Spleen (tissue), 11 donors: Measurements from ENCODE around the gene UNC119B. TPM values are rescaled to one million over a fixed set of nuclear protein-coding genes. Genes with fewer than 3 reads are reported as not detected.
A peak's percentile ranks its signal among the peaks of the same experiment; 100 is the strongest.

Experiments used
- DNase-seq: peaks from one replicate; pipeline ENCODE4 v3.0.0-alpha.2; 2020
- H3K27ac ChIP-seq, 8 donors: fragments of 200-600 bp; sonication (generic) in 7 of 8; 1 replicate in 4 of 8; 2 replicates in 4 of 8; pipeline versions ENCODE4 v1.5.0 to v1.8.0; 2016 to 2021; ENCODE audit warnings: inconsistent platforms in 4 of 8, mild to moderate bottlenecking in 4 of 8, moderate library complexity in 1 of 8
- H3K27me3 ChIP-seq, 7 donors: fragments of 200-600 bp; sonication (generic) in 6 of 7; replicated peaks in 1 of 7; 1 replicate in 4 of 7; 2 replicates in 3 of 7; pipeline versions ENCODE4 v1.5.0 to v1.8.0; 2016 to 2021; ENCODE audit warnings: inconsistent platforms in 3 of 7, mild to moderate bottlenecking in 1 of 7
- H3K36me3 ChIP-seq, 6 donors: fragments of 200-600 bp; sonication (generic) in 5 of 6; 1 replicate in 4 of 6; 2 replicates in 2 of 6; pipeline versions ENCODE4 v1.5.0 to v1.8.0; 2016 to 2021; ENCODE audit warnings: inconsistent platforms in 2 of 6
- H3K4me1 ChIP-seq, 6 donors: fragments of 200-600 bp; sonication (generic) in 5 of 6; 1 replicate in 3 of 6; 2 replicates in 3 of 6; pipeline versions ENCODE4 v1.5.0 to v1.8.0; 2016 to 2021; ENCODE audit warnings: inconsistent platforms in 3 of 6
- H3K4me3 ChIP-seq, 8 donors: fragments of 200-600 bp; sonication (generic) in 7 of 8; 1 replicate in 4 of 8; 2 replicates in 4 of 8; pipeline versions ENCODE4 v1.5.0 to v1.8.0; 2016 to 2021; ENCODE audit warnings: inconsistent platforms in 4 of 8, mild to moderate bottlenecking in 4 of 8, moderate library complexity in 2 of 8
- H3K9me3 ChIP-seq, 8 donors: fragments of 200-600 bp; sonication (generic) in 7 of 8; 1 replicate in 4 of 8; 2 replicates in 4 of 8; pipeline versions ENCODE4 v1.5.0 to v1.8.0; 2016 to 2021; ENCODE audit warnings: inconsistent platforms in 4 of 8
- POLR2A ChIP-seq, 3 donors: fragments of 450-650 bp; IDR thresholded peaks; one replicate each; pipeline ENCODE4 v1.5.1; 2017; ENCODE audit warnings: antibody characterized with exemption in 3 of 3, mild to moderate bottlenecking in 1 of 3
- POLR2AphosphoS5 ChIP-seq, 3 donors: sonication (generic); formaldehyde crosslinking; IDR thresholded peaks; one replicate each; pipeline ENCODE4 v1.5.1; 2017; ENCODE audit warnings: antibody characterized with exemption in 3 of 3
- WGBS, 5 donors: extraction: QIAGEN DNeasy Blood & Tissue Kit in 3 of 5; methylation state at CpG; one replicate each; pipeline versions ENCODE4 v1.1.5 to v1.1.7; 2013 to 2018; 5-methylcytosine and 5-hydroxymethylcytosine counted together
- intact Hi-C: fragments of 100-400 bp; cut with DNase I; formaldehyde crosslinking; loops from one replicate; pipeline ENCODE4 v1.15.0; 2023; ENCODE audit warnings: low total_unique reads
- polyA plus RNA-seq, 3 donors: library from polyadenylated mRNA; stranded (reverse); fragments of 200-250 nt; gene quantifications; one replicate each; pipeline ENCODE4 v1.2.1, GENCODE V29; 2013
- total RNA-seq, 7 donors: library from RNA; depleted of rRNA in 3 of 7; stranded (reverse); fragments of >200 nt in 3 of 7; fragmentation: NEBNext Ultra II Directional in 4 of 7; extraction: Animal tissue kit (Norgen Biotek cat#: 25700) in 4 of 7; gene quantifications; one replicate each; pipeline versions ENCODE4 v1.1.0 to v1.2.1, GENCODE V29; 2016 to 2021
- TF ChIP-seq, protein P1 (sequence below), 11 experiments: fragments of 200-600 bp in 7 of 11; fragments of 450-650 bp in 4 of 11; sonication (generic) in 4 of 11; IDR thresholded peaks in 8 of 11; conservative IDR thresholded peaks in 3 of 11; 1 replicate in 7 of 11; 2 replicates in 4 of 11; pipeline versions ENCODE4 v1.4.0 to v1.8.0; 2016 to 2021; ENCODE audit warnings: antibody characterized with exemption in 11 of 11, inconsistent platforms in 4 of 11, mild to moderate bottlenecking in 1 of 11
- donor health status: healthy with polysubstance abuse.
- donor health status: DM: no; HTN: no; CAD: no; lungs with moderate emphysema.
- donor health status: DM: no; HTN: no; CAD: no.
- donor health status: Bipolar disorder and iron deficiency.
- donor health status: healthy.
- donor health status: DM: no; HTN: no; CAD: no.
- donor health status: DM: yes; HTN: yes; CAD: no.

Gene UNC119B
- total and polyA plus RNA-seq, 10 donors: 5.5 to 32.2 (median 20.0) TPM

DNA sequence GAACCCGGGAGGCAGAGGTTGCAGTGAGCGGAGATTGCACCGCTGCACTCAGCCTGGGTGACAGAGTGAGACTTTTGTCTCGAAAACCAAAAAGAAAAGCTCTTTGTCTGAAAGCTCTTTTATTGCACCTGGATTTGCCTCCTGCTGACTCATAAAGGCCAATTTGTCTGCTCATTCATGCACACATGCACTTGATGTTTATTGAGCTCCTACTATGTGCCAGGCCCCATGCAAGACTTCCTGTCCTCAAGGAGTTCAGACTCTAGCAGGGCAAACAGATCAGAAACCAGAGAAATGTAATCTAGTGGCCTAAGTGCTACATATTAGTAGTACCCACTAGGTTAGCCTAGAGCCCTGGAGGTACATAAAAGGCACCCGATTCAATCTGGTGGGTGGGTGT is 39.6 kb upstream of the UNC119B start:
- no peaks in the 10 kb centered on the region for H3K36me3 ChIP-seq
- TF ChIP-seq POLR2AphosphoS5 (IDR thresholded peaks at IDR 0.05) (no peak), POLR2A (IDR thresholded peaks at IDR 0.05) (no peak)
- TF ChIP-seq, protein P1, sequence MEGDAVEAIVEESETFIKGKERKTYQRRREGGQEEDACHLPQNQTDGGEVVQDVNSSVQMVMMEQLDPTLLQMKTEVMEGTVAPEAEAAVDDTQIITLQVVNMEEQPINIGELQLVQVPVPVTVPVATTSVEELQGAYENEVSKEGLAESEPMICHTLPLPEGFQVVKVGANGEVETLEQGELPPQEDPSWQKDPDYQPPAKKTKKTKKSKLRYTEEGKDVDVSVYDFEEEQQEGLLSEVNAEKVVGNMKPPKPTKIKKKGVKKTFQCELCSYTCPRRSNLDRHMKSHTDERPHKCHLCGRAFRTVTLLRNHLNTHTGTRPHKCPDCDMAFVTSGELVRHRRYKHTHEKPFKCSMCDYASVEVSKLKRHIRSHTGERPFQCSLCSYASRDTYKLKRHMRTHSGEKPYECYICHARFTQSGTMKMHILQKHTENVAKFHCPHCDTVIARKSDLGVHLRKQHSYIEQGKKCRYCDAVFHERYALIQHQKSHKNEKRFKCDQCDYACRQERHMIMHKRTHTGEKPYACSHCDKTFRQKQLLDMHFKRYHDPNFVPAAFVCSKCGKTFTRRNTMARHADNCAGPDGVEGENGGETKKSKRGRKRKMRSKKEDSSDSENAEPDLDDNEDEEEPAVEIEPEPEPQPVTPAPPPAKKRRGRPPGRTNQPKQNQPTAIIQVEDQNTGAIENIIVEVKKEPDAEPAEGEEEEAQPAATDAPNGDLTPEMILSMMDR (IDR thresholded peaks at IDR 0.05 in 8 of 11, conservative IDR thresholded peaks at IDR 0.05 in 3 of 11): no peak
- no peak overlapping the region for H3K27ac ChIP-seq
- intact Hi-C loops: no loop called here
- no peak overlapping the region for H3K4me3 ChIP-seq
- H3K9me3 ChIP-seq: no peaks in the 10 kb centered on the region
- no peaks in the 10 kb centered on the region for H3K27me3 ChIP-seq
- H3K4me1 ChIP-seq: peaks cover 8 to 59% (median 26%) of the 10 kb centered on the region in 6 donors
- 82 to 92% (median 85%) methylated on average over 5 of the region's 5 CpGs for WGBS, 5 donors
- no peak for DNase-seq

DNA sequence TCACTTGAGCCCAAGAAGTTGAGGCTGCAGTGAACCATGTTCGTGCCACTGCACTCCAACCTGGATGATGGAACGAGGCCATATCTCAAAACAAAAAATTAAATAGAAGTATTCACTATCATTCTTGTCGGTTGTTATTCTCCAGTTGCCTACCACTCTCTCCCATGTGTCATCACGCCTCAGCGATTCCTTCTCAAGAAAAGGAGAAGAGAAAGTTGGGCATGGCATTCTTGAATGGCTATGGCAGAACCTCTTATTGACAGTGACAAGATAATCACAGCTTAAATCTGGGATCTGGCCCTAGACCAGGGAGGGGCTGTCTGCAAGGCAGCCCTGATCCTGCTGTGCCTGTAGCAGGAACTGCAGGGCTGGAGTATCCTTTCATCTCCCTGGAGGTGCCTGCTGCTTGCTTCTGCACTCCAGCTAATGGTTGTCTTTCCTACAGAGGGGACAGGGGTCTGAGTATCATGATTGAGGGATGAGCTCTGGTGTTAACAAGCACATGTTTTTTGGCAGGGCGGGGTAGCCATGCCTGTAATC is 36.1 kb upstream of the UNC119B start:
- TF ChIP-seq POLR2AphosphoS5 (IDR thresholded peaks at IDR 0.05): no peak
- TF ChIP-seq, protein P1 (IDR thresholded peaks at IDR 0.05 in 8 of 11, conservative IDR thresholded peaks at IDR 0.05 in 3 of 11): no peak
- no peaks in the 10 kb centered on the region for H3K9me3 ChIP-seq
- no peaks in the 10 kb centered on the region for H3K36me3 ChIP-seq
- H3K27ac ChIP-seq: no peak overlapping the region
- H3K27me3 ChIP-seq: no peaks in the 10 kb centered on the region
- 66 to 78% (median 73%) methylated on average over 5 to 6 of the region's 6 CpGs for WGBS, 5 donors
- no peak overlapping the region for H3K4me3 ChIP-seq
- no peak for DNase-seq
- intact Hi-C loops: no loop called here
- peaks cover 5 to 61% (median 34%) of the 10 kb centered on the region in 6 donors for H3K4me1 ChIP-seq

DNA sequence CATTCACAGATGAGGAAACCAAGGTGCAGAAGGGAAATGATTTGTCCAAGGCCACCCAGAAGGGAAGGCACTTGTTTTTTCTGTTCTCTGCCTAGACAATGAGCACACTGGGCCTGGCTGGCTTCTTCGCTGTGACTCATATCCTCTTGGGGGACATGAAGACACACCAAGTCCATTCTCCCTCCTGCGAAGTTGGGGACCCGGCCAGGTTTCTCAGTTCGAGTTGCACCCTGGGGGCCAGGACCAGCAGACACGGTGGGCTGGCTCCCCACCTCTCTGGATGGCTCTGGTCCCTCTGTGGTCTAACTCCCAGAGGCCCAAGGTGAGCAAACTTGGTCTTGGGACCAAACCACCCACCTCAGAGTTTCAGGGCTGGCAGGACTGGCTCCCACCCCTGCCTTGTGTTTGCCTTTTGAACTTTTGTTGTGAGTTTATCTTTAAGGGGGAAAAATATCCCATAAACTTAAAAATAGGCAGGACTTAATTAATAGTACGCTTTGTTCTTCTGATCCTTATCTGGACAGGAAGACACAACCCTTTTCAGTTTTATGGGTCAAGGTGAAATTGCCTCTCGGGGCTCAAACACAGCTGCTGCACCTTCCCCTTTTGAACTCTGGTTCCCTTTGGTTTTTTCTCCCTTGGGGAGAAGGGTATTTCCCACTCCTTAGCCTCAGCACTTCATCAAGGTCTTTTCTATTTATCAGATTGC is 32.3 kb upstream of the UNC119B start:
- no peak for DNase-seq
- intact Hi-C loops: no loop called here

DNA sequence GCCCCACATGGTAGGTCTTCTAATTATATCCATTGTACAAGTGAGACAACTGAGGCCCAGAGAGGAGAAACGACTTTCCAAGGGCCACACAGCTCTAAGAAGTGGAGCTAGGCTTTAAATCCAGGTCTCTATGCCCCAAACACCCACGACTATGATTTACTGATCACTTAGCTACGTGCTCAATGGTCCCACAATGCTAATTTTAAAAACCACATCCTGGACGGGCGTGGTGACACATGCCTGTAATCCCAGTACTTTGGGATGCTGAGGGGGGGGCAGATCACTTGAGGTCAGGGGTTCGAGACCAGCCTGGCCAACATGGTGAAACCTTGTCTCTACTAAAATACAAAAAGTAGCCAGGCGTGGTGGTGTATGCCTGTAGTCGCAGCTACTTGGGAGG is 31.7 kb upstream of the UNC119B start:
- no peak for DNase-seq
- no peak for TF ChIP-seq POLR2AphosphoS5 (IDR thresholded peaks at IDR 0.05)
- TF ChIP-seq, protein P1 (IDR thresholded peaks at IDR 0.05 in 8 of 11, conservative IDR thresholded peaks at IDR 0.05 in 3 of 11): no peak
- TF ChIP-seq POLR2A (IDR thresholded peaks at IDR 0.05): no peak
- no peaks in the 10 kb centered on the region for H3K27me3 ChIP-seq
- peaks cover 13 to 56% (median 36%) of the 10 kb centered on the region in 6 donors for H3K4me1 ChIP-seq
- peak overlapping the region in 7 of 8 donors; percentile 61 to 86 (median 80) for H3K27ac ChIP-seq
- no peak overlapping the region for H3K4me3 ChIP-seq
- WGBS, 5 donors: 37 to 52% (median 42%) methylated on average over 8 of the region's 8 CpGs
- H3K36me3 ChIP-seq: no peaks in the 10 kb centered on the region
- intact Hi-C loops: no loop called here
- H3K9me3 ChIP-seq: no peaks in the 10 kb centered on the region

More for the DNA sequence above, 32.3 kb upstream of the UNC119B start:
- TF ChIP-seq POLR2A (IDR thresholded peaks at IDR 0.05): no peak
- peak in 2 of 3 donors; percentile 38 to 63 for TF ChIP-seq POLR2AphosphoS5 (IDR thresholded peaks at IDR 0.05)
- H3K4me3 ChIP-seq: no peak overlapping the region
- H3K36me3 ChIP-seq: no peaks in the 10 kb centered on the region
- H3K27ac ChIP-seq: peak overlapping the region; percentile 61 to 86 (median 79)
- peaks cover 13 to 56% (median 38%) of the 10 kb centered on the region in 6 donors for H3K4me1 ChIP-seq
- no peaks in the 10 kb centered on the region for H3K27me3 ChIP-seq
- WGBS, 5 donors: 26 to 39% (median 32%) methylated on average over 5 to 7 of the region's 7 CpGs
- H3K9me3 ChIP-seq: no peaks in the 10 kb centered on the region
